GM12878 (cell line): ENCODE measurements around the gene FBXO27. TPM values are rescaled to one million over a fixed set of nuclear protein-coding genes. Genes with fewer than 3 reads are reported as not detected.

ENCODE experiments used
- ATAC-seq: fragments of 200-7000 bp; cut with Tn5 transposase; 3 replicates; pipeline ENCODE4 v1.9.1; 2020; ENCODE audit warnings: mild to moderate bottlenecking, moderate library complexity
- BruUV-seq: library from RNA; stranded (reverse); fragments of 400-500 nt; replicated peaks from 2 replicates; lab custom pipeline; 2021; lab: Mats Ljungman, UMichigan
- CTCF ChIA-PET: fragments of 300-600 bp; sonication (Branson Sonifier 250); formaldehyde crosslinking; extraction: SDS; loops from one replicate; lab custom pipeline; 2021; ENCODE audit warnings: inconsistent platforms; lab: Yijun Ruan, JAX
- POLR2A ChIA-PET: fragments of 350-600 bp; formaldehyde crosslinking; extraction: SDS; loops from one replicate; lab custom pipeline; 2021; ENCODE audit warnings: inconsistent platforms; lab: Charles Lee
- RAD21 ChIA-PET: fragments of 300-600 bp; sonication (Branson Sonifier 250); formaldehyde crosslinking; loops from one replicate; lab custom pipeline; 2023; ENCODE audit warnings: antibody characterized with exemption; ENCODE audit not compliant: unreplicated experiment; lab: Charles Lee
- SMC1A ChIA-PET: fragments of 300-600 bp; sonication (Branson Sonifier 250); formaldehyde crosslinking; loops from one replicate; lab custom pipeline; 2023; ENCODE audit not compliant: unreplicated experiment, uncharacterized antibody; lab: Charles Lee
- DNase-seq: peaks from one replicate; pipeline ENCODE4 v3.0.0-alpha.2; 2011; ENCODE audit warnings: low read depth, low spot score
- FAIRE-seq: peaks from 3 replicates; lab custom pipeline; 2011; peaks lifted over from hg19 to GRCh38; lab: Jason Lieb, UNC
- H2AFZ ChIP-seq: 2 replicates; pipeline ENCODE4 v1.6.0; 2011; ENCODE audit warnings: low read depth, low read length, control low read depth; ENCODE audit not compliant: control insufficient read depth
- H3K27ac ChIP-seq: 2 replicates; pipeline ENCODE4 v1.5.1; 2011; ENCODE audit warnings: control low read depth; ENCODE audit not compliant: control insufficient read depth, insufficient read depth
- H3K27me3 ChIP-seq, 2 experiments: replicated peaks in 1 of 2; 2 replicates each; pipeline versions ENCODE4 v1.6.0 to v1.6.1; 2011; ENCODE audit warnings: low read length in 1 of 2; ENCODE audit not compliant: control insufficient read depth in 2 of 2, insufficient read depth in 2 of 2
- H3K36me3 ChIP-seq, 2 experiments: 2 replicates each; pipeline ENCODE4 v1.5.1; 2011; ENCODE audit warnings: low read length in 1 of 2; ENCODE audit not compliant: control insufficient read depth in 2 of 2, insufficient read depth in 2 of 2
- H3K4me1 ChIP-seq: 2 replicates; pipeline ENCODE4 v1.6.1; 2011; ENCODE audit warnings: mild to moderate bottlenecking, low read length, moderate library complexity, mixed read lengths; ENCODE audit not compliant: control insufficient read depth, insufficient read depth
- H3K4me2 ChIP-seq: 2 replicates; pipeline ENCODE4 v1.6.0; 2011; ENCODE audit warnings: control low read depth; ENCODE audit not compliant: control insufficient read depth, insufficient read depth
- H3K4me3 ChIP-seq: fragments of 200-600 bp; sonication (generic); 2 replicates; pipeline ENCODE4 v1.5.1; 2016
- H3K79me2 ChIP-seq: 2 replicates; pipeline ENCODE4 v1.6.0; 2011; ENCODE audit warnings: low read length; ENCODE audit not compliant: control insufficient read depth, insufficient read depth
- H3K9ac ChIP-seq: 2 replicates; pipeline ENCODE4 v1.8.0; 2011; ENCODE audit warnings: low read length, control low read depth, mixed read lengths; ENCODE audit not compliant: control insufficient read depth, insufficient read depth
- H3K9me3 ChIP-seq: replicated peaks from 3 replicates; pipeline ENCODE4 v1.5.1; 2011; ENCODE audit warnings: mild to moderate bottlenecking, low read length; ENCODE audit not compliant: control insufficient read depth, insufficient read depth
- H4K20me1 ChIP-seq: 2 replicates; pipeline ENCODE4 v1.6.0; 2011; ENCODE audit not compliant: control insufficient read depth, insufficient read depth
- ATF3 ChIP-seq: IDR thresholded peaks from 2 replicates; pipeline ENCODE4 v1.6.1; 2011; ENCODE audit warnings: low read depth, mild to moderate bottlenecking, low read length, moderate library complexity, borderline replicate concordance; ENCODE audit errors: extremely low read depth
- EP300 ChIP-seq, 2 experiments: fragments of 150-350 bp in 1 of 2; IDR thresholded peaks; 2 replicates each; pipeline ENCODE4 v1.6.1; 2011 to 2012; ENCODE audit warnings: low read depth in 2 of 2, low read length in 2 of 2, borderline replicate concordance in 1 of 2, improper control_type of control experiment in 1 of 2, inconsistent platforms in 1 of 2; ENCODE audit not compliant: control insufficient read depth in 1 of 2
- ETV6 ChIP-seq, 2 experiments: fragments of 450-650 bp in 1 of 2; IDR thresholded peaks in 1 of 2; conservative IDR thresholded peaks in 1 of 2; 2 replicates each; pipeline ENCODE4 v1.6.1; 2014; ENCODE audit warnings: antibody characterized with exemption in 1 of 2, borderline replicate concordance in 1 of 2, low read depth in 1 of 2, mild to moderate bottlenecking in 1 of 2, moderate library complexity in 1 of 2
- GATAD2B ChIP-seq: fragments of 450-650 bp; conservative IDR thresholded peaks from 2 replicates; pipeline ENCODE4 v1.6.1; 2017; ENCODE audit warnings: low read depth, mild to moderate bottlenecking, moderate library complexity
- NFYB ChIP-seq: IDR thresholded peaks from 2 replicates; pipeline ENCODE4 v1.6.1; 2011; ENCODE audit warnings: low read depth, mild to moderate bottlenecking, low read length, improper control_type of control experiment, moderate library complexity; ENCODE audit not compliant: insufficient read depth
- STAT1 ChIP-seq: fragments of 450-650 bp; conservative IDR thresholded peaks from 2 replicates; pipeline ENCODE4 v1.6.1; 2014; ENCODE audit warnings: antibody characterized with exemption, mild to moderate bottlenecking
- STAT3 ChIP-seq: IDR thresholded peaks from 2 replicates; pipeline ENCODE4 v1.6.1; 2011; ENCODE audit warnings: low read depth, low read length, improper control_type of control experiment
- SUZ12 ChIP-seq: fragments of 200-600 bp; sonication (generic); IDR thresholded peaks from one replicate; pipeline ENCODE4 v1.6.1; 2018; ENCODE audit warnings: antibody characterized with exemption, mild to moderate bottlenecking; ENCODE audit not compliant: unreplicated experiment
- TAF1 ChIP-seq: IDR thresholded peaks from 2 replicates; pipeline ENCODE4 v1.6.1; 2011; ENCODE audit warnings: mild to moderate bottlenecking, low read depth, low read length, borderline replicate concordance
- ZBED1 ChIP-seq: IDR thresholded peaks from 2 replicates; pipeline ENCODE4 v1.6.1; 2016; ENCODE audit warnings: borderline replicate concordance
- WGBS: methylation state at CpG from one replicate; pipeline ENCODE4 v1.1.6; 2016; ENCODE audit warnings: low lambda C conversion rate; ENCODE audit not compliant: insufficient replicate concordance, insufficient coverage; ENCODE audit errors: missing lambda C conversion rate; 5-methylcytosine and 5-hydroxymethylcytosine counted together
- in situ Hi-C: fragments of 300-500 bp; cut with MboI; formaldehyde crosslinking; loops from 9 replicates; pipeline ENCODE4 v1.14.3; 2018; ENCODE audit warnings: mixed read lengths
- intact Hi-C: fragments of 100-400 bp; cut with micrococcal nuclease; formaldehyde crosslinking; loops from one replicate; pipeline ENCODE4 v1.14.2; 2022; ENCODE audit not compliant: unreplicated experiment
- polyA plus RNA-seq, 11 experiments: library from polyadenylated mRNA; depleted of rRNA in 4 of 11; unstranded in 6 of 11; stranded (reverse) in 5 of 11; fragments of >200 nt; fragmentation: Nextera tagmentation in 4 of 11; fragmentation: Illumina TruSeq in 1 of 11; extraction: Ambion mirVana in 4 of 11; extraction: Trizol in 1 of 11; gene quantifications; 1 replicate in 1 of 11; 2 replicates in 10 of 11; pipeline versions ENCODE4 v1.2.1 to v1.2.3, GENCODE V29; 2011 to 2016; ENCODE audit warnings: inconsistent platforms in 2 of 11, missing spikeins in 2 of 11, low read depth in 1 of 11
- total RNA-seq, 4 experiments: library from RNA; depleted of rRNA in 3 of 4; stranded (reverse); fragments of >200 nt in 3 of 4; fragmentation: Illumina TruSeq in 1 of 4; extraction: Trizol in 1 of 4; gene quantifications; 2 replicates each; pipeline versions ENCODE4 v1.2.1 to v1.2.3, GENCODE V29; 2013 to 2021
- TF ChIP-seq, protein P1 (sequence below): fragments of 450-650 bp; conservative IDR thresholded peaks from 2 replicates; pipeline ENCODE4 v1.6.1; 2017; ENCODE audit warnings: mild to moderate bottlenecking, moderate library complexity

FBXO27 gene
- total and polyA plus RNA-seq, 10 of the 15 experiments (the other 5 are each of a cell fraction or from before 2014, with no cell fraction given) = 3.1 to 15.4 (median 7.1) TPM

DNA sequence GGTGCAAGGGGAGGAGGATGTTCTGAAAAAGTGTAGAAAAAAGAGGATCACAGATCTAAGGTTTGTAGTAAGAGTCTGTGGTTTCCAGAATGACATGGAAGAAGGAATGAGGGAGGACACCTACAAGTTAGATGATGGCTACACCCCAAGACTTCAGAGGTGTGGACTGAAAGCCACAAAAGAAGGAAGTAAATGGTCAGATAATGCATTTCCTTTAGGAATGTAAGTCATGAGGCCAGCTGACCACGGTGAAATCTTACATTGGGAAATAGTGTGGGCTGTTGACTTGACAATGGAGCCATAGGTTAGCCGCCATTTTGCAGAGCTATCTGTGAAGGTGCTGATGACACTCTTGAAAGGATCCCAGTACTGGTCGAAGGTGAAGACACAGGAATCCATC, 25.3 kb upstream of the FBXO27 start:
- WGBS = 31% methylated on average over 3 of the region's 3 CpGs
- no peak for TF ChIP-seq STAT3
- TF ChIP-seq, protein P1, sequence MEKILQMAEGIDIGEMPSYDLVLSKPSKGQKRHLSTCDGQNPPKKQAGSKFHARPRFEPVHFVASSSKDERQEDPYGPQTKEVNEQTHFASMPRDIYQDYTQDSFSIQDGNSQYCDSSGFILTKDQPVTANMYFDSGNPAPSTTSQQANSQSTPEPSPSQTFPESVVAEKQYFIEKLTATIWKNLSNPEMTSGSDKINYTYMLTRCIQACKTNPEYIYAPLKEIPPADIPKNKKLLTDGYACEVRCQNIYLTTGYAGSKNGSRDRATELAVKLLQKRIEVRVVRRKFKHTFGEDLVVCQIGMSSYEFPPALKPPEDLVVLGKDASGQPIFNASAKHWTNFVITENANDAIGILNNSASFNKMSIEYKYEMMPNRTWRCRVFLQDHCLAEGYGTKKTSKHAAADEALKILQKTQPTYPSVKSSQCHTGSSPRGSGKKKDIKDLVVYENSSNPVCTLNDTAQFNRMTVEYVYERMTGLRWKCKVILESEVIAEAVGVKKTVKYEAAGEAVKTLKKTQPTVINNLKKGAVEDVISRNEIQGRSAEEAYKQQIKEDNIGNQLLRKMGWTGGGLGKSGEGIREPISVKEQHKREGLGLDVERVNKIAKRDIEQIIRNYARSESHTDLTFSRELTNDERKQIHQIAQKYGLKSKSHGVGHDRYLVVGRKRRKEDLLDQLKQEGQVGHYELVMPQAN = no peak
- no peak for TF ChIP-seq EP300 (IDR thresholded peaks at IDR 0.05; ENCODE audit: borderline replicate concordance in 1 of 2, control insufficient read depth in 1 of 2, low read depth in 2 of 2, low read length in 2 of 2)
- TF ChIP-seq ZBED1 = no peak
- no peak for TF ChIP-seq ETV6 (conservative IDR thresholded peaks at IDR 0.05 in 1 of 2, IDR thresholded peaks at IDR 0.05 in 1 of 2; ENCODE audit: borderline replicate concordance in 1 of 2, low read depth in 1 of 2)
- TF ChIP-seq STAT1 = no peak
- TF ChIP-seq SUZ12 = no peak
- no peak for TF ChIP-seq GATAD2B
- TF ChIP-seq ATF3 = no peak
- TF ChIP-seq TAF1 = no peak
- no peak for TF ChIP-seq NFYB
- TF ChIP-seq, all 136 proteins: peak for 0
- ChIA-PET SMC1A (interaction anchor here (0.6 kb wide), 1 partner anchor 266 kb away, joined by 4 read pairs; no protein-coding TSS in a partner anchor), POLR2A (interaction anchor here (0.7 kb wide), 1 partner anchor 62 kb away, joined by 3 read pairs; no protein-coding TSS in a partner anchor), RAD21 (no interaction called here), CTCF (interaction anchor here (1.2 to 2.1 kb wide), 2 partner anchors 20 to 95 kb away, joined by 4 to 8 read pairs; no protein-coding TSS in a partner anchor)
- H3K27me3 ChIP-seq = no peaks in the 10 kb centered on the region; a peak in 1 of 4 replicates
- H3K79me2 ChIP-seq = no peaks in the 10 kb centered on the region
- H3K4me3 ChIP-seq = no peak overlapping the region
- H3K4me2 ChIP-seq = no peak overlapping the region
- FAIRE-seq (no peak), DNase-seq (no peak), ATAC-seq (no peak)
- H3K36me3 ChIP-seq = no peaks in the 10 kb centered on the region
- H3K27ac ChIP-seq = no peak overlapping the region
- BruUV-seq = no TSS peak
- no peak overlapping the region for H3K9ac ChIP-seq
- no peaks in the 10 kb centered on the region for H4K20me1 ChIP-seq
- intact Hi-C loops (no loop called here), in situ Hi-C loops (no loop called here)
- H3K4me1 ChIP-seq = no peaks in the 10 kb centered on the region
- no peaks in the 10 kb centered on the region; the same call in 2 of the 3 replicates for H3K9me3 ChIP-seq
- H2AFZ ChIP-seq = no peak overlapping the region
